ENCODE data around the gene PRKCA. TPM values are rescaled to one million over a fixed set of nuclear protein-coding genes. Genes with fewer than 3 reads are reported as not detected.

PRKCA gene
- total and polyA plus RNA-seq, 9 of the 15 experiments (the other 6 are each of a cell fraction or from before 2014, with no cell fraction given) = 3.2 to 33.0 (median 17.8) TPM

DNA sequence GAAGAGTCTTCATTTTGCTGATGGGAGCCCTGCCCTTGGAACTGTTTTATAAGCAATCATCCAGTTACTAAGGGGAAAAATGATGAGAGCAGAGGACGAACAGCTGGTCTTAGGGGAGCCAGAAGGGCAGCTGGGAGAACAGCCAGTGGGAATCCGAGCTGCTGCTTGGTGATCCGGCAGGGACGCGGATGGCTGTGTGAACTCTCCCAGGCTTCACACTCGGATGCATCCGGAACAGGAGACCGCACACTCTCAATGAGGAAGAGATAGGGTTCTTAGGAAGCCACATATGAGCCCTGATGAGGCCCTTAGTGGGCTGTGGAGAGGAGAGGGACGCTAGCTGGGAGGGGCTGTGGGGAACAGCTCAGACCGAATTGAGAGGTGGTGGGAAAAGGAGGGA lies 527.5 kb downstream of the PRKCA start:
- H3K27me3 ChIP-seq (ENCODE audit: control insufficient read depth in 2 of 2, insufficient read depth in 2 of 2, low read length in 2 of 2) = peaks cover 3 to 50% of the 10 kb centered on the region in 2 experiments; a peak in 4 of 5 replicates
- in situ Hi-C loops (cut with MboI) (no loop called here), intact Hi-C loops (cut with micrococcal nuclease) (no loop called here)
- H3K36me3 ChIP-seq (ENCODE audit: control insufficient read depth, insufficient read depth, low read length) = no peaks in the 10 kb centered on the region
- no peak overlapping the region for H3K4me2 ChIP-seq (ENCODE audit: insufficient read depth, low read length)
- CTCF ChIA-PET (ENCODE audit: low intra/inter-chr PET ratio) = no interaction called here
- H3K79me2 ChIP-seq (ENCODE audit: control insufficient read depth, insufficient read depth, low read length) = no peaks in the 10 kb centered on the region
- H3K27ac ChIP-seq (ENCODE audit: extremely low read depth, low read depth, low read length) = no peak overlapping the region
- H3K4me3 ChIP-seq = no peak overlapping the region
- ATAC-seq = no peak; the same call in 2 of the 3 replicates
- no peak overlapping the region for H2AFZ ChIP-seq (ENCODE audit: low read depth, low read length)
- no peak for DNase-seq (ENCODE audit: extremely low read depth in 1 of 4, low spot score in 3 of 4)
- H3K4me1 ChIP-seq (replicated peaks in 1 of 2; ENCODE audit: control insufficient read depth in 2 of 2, insufficient read depth in 2 of 2, low read length in 2 of 2) = peaks cover 0 to 4% of the 10 kb centered on the region in 2 experiments; a peak in 2 of 5 replicates
- TF ChIP-seq RUNX1 (IDR thresholded peaks at IDR 0.05; ENCODE audit: low read depth) = no peak
- 0 out of 2 replicates have a peak, but pooled peaks have one; percentile 44 for TF ChIP-seq MIER1 (IDR thresholded peaks at IDR 0.05; ENCODE audit: low read depth)
- TF ChIP-seq ZNF75A (CRISPR knock-in tag; IDR thresholded peaks at IDR 0.05) = no peak
- TF ChIP-seq, protein P1, sequence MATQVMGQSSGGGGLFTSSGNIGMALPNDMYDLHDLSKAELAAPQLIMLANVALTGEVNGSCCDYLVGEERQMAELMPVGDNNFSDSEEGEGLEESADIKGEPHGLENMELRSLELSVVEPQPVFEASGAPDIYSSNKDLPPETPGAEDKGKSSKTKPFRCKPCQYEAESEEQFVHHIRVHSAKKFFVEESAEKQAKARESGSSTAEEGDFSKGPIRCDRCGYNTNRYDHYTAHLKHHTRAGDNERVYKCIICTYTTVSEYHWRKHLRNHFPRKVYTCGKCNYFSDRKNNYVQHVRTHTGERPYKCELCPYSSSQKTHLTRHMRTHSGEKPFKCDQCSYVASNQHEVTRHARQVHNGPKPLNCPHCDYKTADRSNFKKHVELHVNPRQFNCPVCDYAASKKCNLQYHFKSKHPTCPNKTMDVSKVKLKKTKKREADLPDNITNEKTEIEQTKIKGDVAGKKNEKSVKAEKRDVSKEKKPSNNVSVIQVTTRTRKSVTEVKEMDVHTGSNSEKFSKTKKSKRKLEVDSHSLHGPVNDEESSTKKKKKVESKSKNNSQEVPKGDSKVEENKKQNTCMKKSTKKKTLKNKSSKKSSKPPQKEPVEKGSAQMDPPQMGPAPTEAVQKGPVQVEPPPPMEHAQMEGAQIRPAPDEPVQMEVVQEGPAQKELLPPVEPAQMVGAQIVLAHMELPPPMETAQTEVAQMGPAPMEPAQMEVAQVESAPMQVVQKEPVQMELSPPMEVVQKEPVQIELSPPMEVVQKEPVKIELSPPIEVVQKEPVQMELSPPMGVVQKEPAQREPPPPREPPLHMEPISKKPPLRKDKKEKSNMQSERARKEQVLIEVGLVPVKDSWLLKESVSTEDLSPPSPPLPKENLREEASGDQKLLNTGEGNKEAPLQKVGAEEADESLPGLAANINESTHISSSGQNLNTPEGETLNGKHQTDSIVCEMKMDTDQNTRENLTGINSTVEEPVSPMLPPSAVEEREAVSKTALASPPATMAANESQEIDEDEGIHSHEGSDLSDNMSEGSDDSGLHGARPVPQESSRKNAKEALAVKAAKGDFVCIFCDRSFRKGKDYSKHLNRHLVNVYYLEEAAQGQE (IDR thresholded peaks at IDR 0.05; ENCODE audit: borderline replicate concordance) = no peak
- TF ChIP-seq, protein P1 (CRISPR knock-in tag; IDR thresholded peaks at IDR 0.05; ENCODE audit: low read depth) = 0 out of 2 replicates have a peak, but pooled peaks have one; percentile 11
- TF ChIP-seq, protein P2, sequence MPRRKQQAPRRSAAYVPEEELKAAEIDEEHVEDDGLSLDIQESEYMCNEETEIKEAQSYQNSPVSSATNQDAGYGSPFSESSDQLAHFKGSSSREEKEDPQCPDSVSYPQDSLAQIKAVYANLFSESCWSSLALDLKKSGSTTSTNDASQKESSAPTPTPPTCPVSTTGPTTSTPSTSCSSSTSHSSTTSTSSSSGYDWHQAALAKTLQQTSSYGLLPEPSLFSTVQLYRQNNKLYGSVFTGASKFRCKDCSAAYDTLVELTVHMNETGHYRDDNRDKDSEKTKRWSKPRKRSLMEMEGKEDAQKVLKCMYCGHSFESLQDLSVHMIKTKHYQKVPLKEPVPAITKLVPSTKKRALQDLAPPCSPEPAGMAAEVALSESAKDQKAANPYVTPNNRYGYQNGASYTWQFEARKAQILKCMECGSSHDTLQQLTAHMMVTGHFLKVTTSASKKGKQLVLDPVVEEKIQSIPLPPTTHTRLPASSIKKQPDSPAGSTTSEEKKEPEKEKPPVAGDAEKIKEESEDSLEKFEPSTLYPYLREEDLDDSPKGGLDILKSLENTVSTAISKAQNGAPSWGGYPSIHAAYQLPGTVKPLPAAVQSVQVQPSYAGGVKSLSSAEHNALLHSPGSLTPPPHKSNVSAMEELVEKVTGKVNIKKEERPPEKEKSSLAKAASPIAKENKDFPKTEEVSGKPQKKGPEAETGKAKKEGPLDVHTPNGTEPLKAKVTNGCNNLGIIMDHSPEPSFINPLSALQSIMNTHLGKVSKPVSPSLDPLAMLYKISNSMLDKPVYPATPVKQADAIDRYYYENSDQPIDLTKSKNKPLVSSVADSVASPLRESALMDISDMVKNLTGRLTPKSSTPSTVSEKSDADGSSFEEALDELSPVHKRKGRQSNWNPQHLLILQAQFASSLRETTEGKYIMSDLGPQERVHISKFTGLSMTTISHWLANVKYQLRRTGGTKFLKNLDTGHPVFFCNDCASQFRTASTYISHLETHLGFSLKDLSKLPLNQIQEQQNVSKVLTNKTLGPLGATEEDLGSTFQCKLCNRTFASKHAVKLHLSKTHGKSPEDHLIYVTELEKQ (CRISPR knock-in tag; IDR thresholded peaks at IDR 0.05) = no peak
- TF ChIP-seq, protein P3, sequence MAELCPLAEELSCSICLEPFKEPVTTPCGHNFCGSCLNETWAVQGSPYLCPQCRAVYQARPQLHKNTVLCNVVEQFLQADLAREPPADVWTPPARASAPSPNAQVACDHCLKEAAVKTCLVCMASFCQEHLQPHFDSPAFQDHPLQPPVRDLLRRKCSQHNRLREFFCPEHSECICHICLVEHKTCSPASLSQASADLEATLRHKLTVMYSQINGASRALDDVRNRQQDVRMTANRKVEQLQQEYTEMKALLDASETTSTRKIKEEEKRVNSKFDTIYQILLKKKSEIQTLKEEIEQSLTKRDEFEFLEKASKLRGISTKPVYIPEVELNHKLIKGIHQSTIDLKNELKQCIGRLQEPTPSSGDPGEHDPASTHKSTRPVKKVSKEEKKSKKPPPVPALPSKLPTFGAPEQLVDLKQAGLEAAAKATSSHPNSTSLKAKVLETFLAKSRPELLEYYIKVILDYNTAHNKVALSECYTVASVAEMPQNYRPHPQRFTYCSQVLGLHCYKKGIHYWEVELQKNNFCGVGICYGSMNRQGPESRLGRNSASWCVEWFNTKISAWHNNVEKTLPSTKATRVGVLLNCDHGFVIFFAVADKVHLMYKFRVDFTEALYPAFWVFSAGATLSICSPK (IDR thresholded peaks at IDR 0.05; ENCODE audit: borderline replicate concordance) = no peak
- WGBS (ENCODE audit: insufficient coverage, low coverage, missing lambda C conversion rate) = 14% methylated on average over 9 of the region's 10 CpGs
- H4K20me1 ChIP-seq (replicated peaks; ENCODE audit: control insufficient read depth, insufficient read depth, low read length) = peaks cover 10% of the 10 kb centered on the region
- H3K9me1 ChIP-seq (ENCODE audit: control insufficient read depth, insufficient read depth, low read length) = no peaks in the 10 kb centered on the region
- BruUV-seq (replicated peaks) = no TSS peak
- H3K9ac ChIP-seq (ENCODE audit: insufficient read depth in 1 of 2, low read depth in 2 of 2, low read length in 2 of 2) = no peak overlapping the region
- POLR2A ChIA-PET = no interaction called here
- FAIRE-seq = no peak
- no peaks in the 10 kb centered on the region for H3K9me3 ChIP-seq (replicated peaks; ENCODE audit: control insufficient read depth, insufficient read depth, low read depth, low read length)

All from K562 (cell line).